HEK293 (cell line): ENCODE results near the gene OR56A1.

Experiments
- CTCF ChIA-PET: fragments of 350-600 bp; formaldehyde crosslinking; extraction: SDS; loops from one replicate; lab custom pipeline; 2021; ENCODE audit warnings: antibody characterized with exemption; lab: Yijun Ruan, JAX
- POLR2A ChIA-PET: fragments of 300-600 bp; formaldehyde crosslinking; extraction: SDS; loops from one replicate; lab custom pipeline; 2020; ENCODE audit warnings: antibody characterized with exemption, inconsistent platforms; lab: Yijun Ruan, JAX
- H3K27ac ChIP-seq: fragments of 200-500 bp; sonication (Bioruptor generic); 2 replicates; pipeline ENCODE4 v1.5.1; 2014; ENCODE audit warnings: low read depth, low read length, control low read depth, inconsistent platforms; ENCODE audit errors: extremely low read depth
- H3K36me3 ChIP-seq, 2 experiments: fragments of 200-500 bp in 1 of 2; sonication (Bioruptor generic) in 1 of 2; 1 replicate in 1 of 2; 2 replicates in 1 of 2; pipeline ENCODE4 v1.5.1; 2014 to 2017; ENCODE audit warnings: inconsistent platforms in 2 of 2, low read length in 2 of 2; ENCODE audit not compliant: control insufficient read depth in 2 of 2, insufficient read depth in 1 of 2
- H3K4me1 ChIP-seq: fragments of 200-500 bp; sonication (Bioruptor generic); 2 replicates; pipeline ENCODE4 v1.5.1; 2014; ENCODE audit warnings: mild to moderate bottlenecking, low read length, inconsistent platforms; ENCODE audit not compliant: control insufficient read depth, insufficient read depth
- H3K4me3 ChIP-seq: 2 replicates; pipeline ENCODE4 v1.5.1; 2011; ENCODE audit warnings: low read depth, mild to moderate bottlenecking, control low read depth, low read length, moderate library complexity
- H3K9me3 ChIP-seq: fragments of 200-500 bp; sonication (Bioruptor generic); 2 replicates; pipeline ENCODE4 v1.5.1; 2014; ENCODE audit warnings: low read depth, low read length, inconsistent platforms; ENCODE audit not compliant: control insufficient read depth, insufficient read depth
- MYNN ChIP-seq: fragments of 450-650 bp; formaldehyde crosslinking; IDR thresholded peaks from 2 replicates; pipeline ENCODE4 v1.5.1; 2016; ENCODE audit warnings: missing biosample characterization, missing genetic modification characterization, borderline replicate concordance
- PRDM10 ChIP-seq: fragments of 450-650 bp; formaldehyde crosslinking; IDR thresholded peaks from 2 replicates; pipeline ENCODE4 v1.5.1; 2016; ENCODE audit warnings: missing biosample characterization, missing genetic modification characterization
- YY1 ChIP-seq: fragments of 450-650 bp; formaldehyde crosslinking; IDR thresholded peaks from 2 replicates; pipeline ENCODE4 v1.5.1; 2018; ENCODE audit warnings: missing biosample characterization, missing genetic modification characterization
- YY2 ChIP-seq: fragments of 450-650 bp; formaldehyde crosslinking; IDR thresholded peaks from 2 replicates; pipeline ENCODE4 v1.5.1; 2016; ENCODE audit warnings: missing biosample characterization, missing genetic modification characterization
- ZBTB11 ChIP-seq: fragments of 450-650 bp; formaldehyde crosslinking; conservative IDR thresholded peaks from 2 replicates; pipeline ENCODE4 v1.5.1; 2016; ENCODE audit warnings: low read depth, missing biosample characterization, missing genetic modification characterization
- ZFP41 ChIP-seq: fragments of 450-650 bp; formaldehyde crosslinking; IDR thresholded peaks from 2 replicates; pipeline ENCODE4 v1.5.1; 2016; ENCODE audit warnings: missing biosample characterization, missing genetic modification characterization, borderline replicate concordance
- ZNF24 ChIP-seq: fragments of 450-650 bp; formaldehyde crosslinking; IDR thresholded peaks from 2 replicates; pipeline ENCODE4 v1.5.1; 2016; ENCODE audit warnings: missing biosample characterization, missing genetic modification characterization
- ZNF558 ChIP-seq: fragments of 450-650 bp; formaldehyde crosslinking; IDR thresholded peaks from 2 replicates; pipeline ENCODE4 v1.5.1; 2016; ENCODE audit warnings: missing biosample characterization, missing genetic modification characterization
- ZNF624 ChIP-seq: fragments of 450-650 bp; formaldehyde crosslinking; IDR thresholded peaks from 2 replicates; pipeline ENCODE4 v1.5.1; 2017; ENCODE audit warnings: missing biosample characterization, missing genetic modification characterization
- ZNF776 ChIP-seq: fragments of 450-650 bp; formaldehyde crosslinking; IDR thresholded peaks from 2 replicates; pipeline ENCODE4 v1.5.0; 2017; ENCODE audit warnings: missing biosample characterization, missing genetic modification characterization, borderline replicate concordance
- ZNF777 ChIP-seq: fragments of 450-650 bp; formaldehyde crosslinking; IDR thresholded peaks from 2 replicates; pipeline ENCODE4 v1.5.1; 2017; ENCODE audit warnings: missing biosample characterization, missing genetic modification characterization, borderline replicate concordance
- ZNF792 ChIP-seq: fragments of 450-650 bp; formaldehyde crosslinking; IDR thresholded peaks from 2 replicates; pipeline ENCODE4 v1.5.1; 2016; ENCODE audit warnings: missing biosample characterization, missing genetic modification characterization
- TF ChIP-seq, protein P1 (sequence below): fragments of 450-650 bp; formaldehyde crosslinking; IDR thresholded peaks from 2 replicates; pipeline ENCODE4 v1.5.1; 2016; ENCODE audit warnings: missing biosample characterization, missing genetic modification characterization
- TF ChIP-seq, protein P2 (sequence below): fragments of 450-650 bp; formaldehyde crosslinking; IDR thresholded peaks from 2 replicates; pipeline ENCODE4 v1.5.1; 2016; ENCODE audit warnings: missing biosample characterization, missing genetic modification characterization
- TF ChIP-seq, protein P3 (sequence below): fragments of 450-650 bp; formaldehyde crosslinking; IDR thresholded peaks from 2 replicates; pipeline ENCODE4 v1.5.1; 2016; ENCODE audit warnings: missing biosample characterization, missing genetic modification characterization
- TF ChIP-seq, protein P4 (sequence below): IDR thresholded peaks from 2 replicates; pipeline ENCODE4 v1.6.1; 2011; ENCODE audit warnings: mild to moderate bottlenecking, low read depth, low read length, borderline replicate concordance
- TF ChIP-seq, protein P5 (sequence below): fragments of 450-650 bp; IDR thresholded peaks from 2 replicates; pipeline ENCODE4 v1.5.1; 2018; ENCODE audit warnings: missing biosample characterization, missing genetic modification characterization

The OR56A1 gene

DNA sequence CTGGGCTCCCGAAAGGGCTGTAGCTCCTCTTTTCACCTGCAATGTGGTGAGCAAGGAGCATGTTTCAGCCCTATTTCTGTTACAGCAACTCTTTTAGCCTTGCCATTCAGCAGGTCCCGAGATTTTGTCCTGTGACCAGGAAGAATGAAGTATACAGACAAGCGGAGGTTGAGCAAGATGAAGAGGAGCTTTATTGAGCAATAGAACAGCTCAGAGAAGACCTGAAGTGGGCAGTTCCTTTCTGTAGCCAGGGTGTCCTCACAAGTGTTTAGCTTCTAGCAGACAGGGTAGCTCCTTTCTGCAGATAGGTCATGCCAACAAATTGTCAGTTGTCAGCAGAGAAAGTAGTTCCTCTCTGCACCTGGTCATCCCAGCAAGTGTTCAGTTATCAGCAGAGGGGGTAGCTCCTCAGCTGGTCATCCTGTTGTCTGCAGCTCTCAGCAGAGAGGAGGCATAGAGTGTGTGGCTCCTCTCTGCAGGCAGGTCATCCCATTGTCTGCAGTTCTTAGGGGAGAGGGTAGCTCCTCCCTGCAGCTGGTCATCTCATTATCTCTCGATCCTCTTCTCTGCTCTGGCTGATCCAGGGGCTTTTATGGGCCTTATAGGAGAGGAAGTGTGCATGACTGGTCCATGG is 18.4 kb downstream of the OR56A1 start (continued):
- TF ChIP-seq, protein P1, sequence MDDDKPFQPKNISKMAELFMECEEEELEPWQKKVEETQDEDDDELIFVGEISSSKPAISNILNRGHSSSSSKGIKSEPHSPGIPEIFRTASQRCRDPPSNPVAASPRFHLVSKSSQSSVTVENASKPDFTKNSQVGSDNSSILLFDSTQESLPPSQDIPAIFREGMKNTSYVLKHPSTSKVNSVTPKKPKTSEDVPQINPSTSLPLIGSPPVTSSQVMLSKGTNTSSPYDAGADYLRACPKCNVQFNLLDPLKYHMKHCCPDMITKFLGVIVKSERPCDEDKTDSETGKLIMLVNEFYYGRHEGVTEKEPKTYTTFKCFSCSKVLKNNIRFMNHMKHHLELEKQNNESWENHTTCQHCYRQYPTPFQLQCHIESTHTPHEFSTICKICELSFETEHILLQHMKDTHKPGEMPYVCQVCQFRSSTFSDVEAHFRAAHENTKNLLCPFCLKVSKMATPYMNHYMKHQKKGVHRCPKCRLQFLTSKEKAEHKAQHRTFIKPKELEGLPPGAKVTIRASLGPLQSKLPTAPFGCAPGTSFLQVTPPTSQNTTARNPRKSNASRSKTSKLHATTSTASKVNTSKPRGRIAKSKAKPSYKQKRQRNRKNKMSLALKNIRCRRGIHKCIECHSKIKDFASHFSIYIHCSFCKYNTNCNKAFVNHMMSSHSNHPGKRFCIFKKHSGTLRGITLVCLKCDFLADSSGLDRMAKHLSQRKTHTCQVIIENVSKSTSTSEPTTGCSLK (tag by site-specific recombination), result no peak

- ChIA-PET CTCF (no interaction called here), POLR2A (no interaction called here)
Measured at GRCh38 chr11:6006846-6007245, 23.7 kb downstream of the OR56A1 start, which contains the start of gene OR56A4. TSS of gene OR56A4 (minus strand) at chr11:6006946. CDS start at chr11:6002992, 3,954 bp downstream.

DNA sequence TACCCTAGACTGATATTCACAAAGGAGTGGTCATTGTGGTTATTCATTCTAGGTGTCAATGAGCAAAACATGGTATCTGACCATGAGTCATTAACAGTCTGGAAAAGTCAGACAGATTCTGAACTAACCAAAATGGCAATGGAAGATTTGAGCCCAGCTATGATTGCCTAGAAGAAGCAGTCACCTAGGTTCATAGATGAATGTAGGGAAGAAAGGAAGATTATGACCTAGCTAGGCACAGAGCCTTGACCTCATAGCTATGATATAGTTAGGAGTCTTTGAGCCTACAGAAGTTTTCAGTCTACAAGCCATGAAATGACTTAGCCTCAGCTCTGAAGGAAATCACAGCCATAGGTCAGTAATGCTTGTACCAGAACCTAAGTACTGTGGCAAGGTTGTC is 24.2 kb downstream of the OR56A1 start:
- POLR2A ChIA-PET, result no interaction called here
- Histone ChIP-seq H3K4me1 (no peaks in the 10 kb centered on the region), H3K4me3 (no peak overlapping the region), H3K27ac (no peak overlapping the region), H3K36me3 (no peaks in the 10 kb centered on the region), H3K9me3 (no peaks in the 10 kb centered on the region)
- CTCF ChIA-PET, result interaction anchor here (0.7 kb wide), 2 partner anchors 15 to 348 kb away, joined by 3 read pairs; no protein-coding TSS in a partner anchor
- no peak for TF ChIP-seq PRDM10 (tag by site-specific recombination)
- TF ChIP-seq ZNF558 (tag by site-specific recombination), result no peak
- TF ChIP-seq ZNF777, result no peak
- TF ChIP-seq ZBTB11 (tag by site-specific recombination), result no peak
- TF ChIP-seq, protein P2, sequence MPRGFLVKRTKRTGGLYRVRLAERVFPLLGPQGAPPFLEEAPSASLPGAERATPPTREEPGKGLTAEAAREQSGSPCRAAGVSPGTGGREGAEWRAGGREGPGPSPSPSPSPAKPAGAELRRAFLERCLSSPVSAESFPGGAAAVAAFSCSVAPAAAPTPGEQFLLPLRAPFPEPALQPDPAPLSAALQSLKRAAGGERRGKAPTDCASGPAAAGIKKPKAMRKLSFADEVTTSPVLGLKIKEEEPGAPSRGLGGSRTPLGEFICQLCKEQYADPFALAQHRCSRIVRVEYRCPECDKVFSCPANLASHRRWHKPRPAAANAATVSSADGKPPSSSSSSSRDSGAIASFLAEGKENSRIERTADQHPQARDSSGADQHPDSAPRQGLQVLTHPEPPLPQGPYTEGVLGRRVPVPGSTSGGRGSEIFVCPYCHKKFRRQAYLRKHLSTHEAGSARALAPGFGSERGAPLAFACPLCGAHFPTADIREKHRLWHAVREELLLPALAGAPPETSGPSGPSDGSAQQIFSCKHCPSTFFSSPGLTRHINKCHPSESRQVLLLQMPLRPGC (tag by site-specific recombination), result no peak
- TF ChIP-seq, protein P3, sequence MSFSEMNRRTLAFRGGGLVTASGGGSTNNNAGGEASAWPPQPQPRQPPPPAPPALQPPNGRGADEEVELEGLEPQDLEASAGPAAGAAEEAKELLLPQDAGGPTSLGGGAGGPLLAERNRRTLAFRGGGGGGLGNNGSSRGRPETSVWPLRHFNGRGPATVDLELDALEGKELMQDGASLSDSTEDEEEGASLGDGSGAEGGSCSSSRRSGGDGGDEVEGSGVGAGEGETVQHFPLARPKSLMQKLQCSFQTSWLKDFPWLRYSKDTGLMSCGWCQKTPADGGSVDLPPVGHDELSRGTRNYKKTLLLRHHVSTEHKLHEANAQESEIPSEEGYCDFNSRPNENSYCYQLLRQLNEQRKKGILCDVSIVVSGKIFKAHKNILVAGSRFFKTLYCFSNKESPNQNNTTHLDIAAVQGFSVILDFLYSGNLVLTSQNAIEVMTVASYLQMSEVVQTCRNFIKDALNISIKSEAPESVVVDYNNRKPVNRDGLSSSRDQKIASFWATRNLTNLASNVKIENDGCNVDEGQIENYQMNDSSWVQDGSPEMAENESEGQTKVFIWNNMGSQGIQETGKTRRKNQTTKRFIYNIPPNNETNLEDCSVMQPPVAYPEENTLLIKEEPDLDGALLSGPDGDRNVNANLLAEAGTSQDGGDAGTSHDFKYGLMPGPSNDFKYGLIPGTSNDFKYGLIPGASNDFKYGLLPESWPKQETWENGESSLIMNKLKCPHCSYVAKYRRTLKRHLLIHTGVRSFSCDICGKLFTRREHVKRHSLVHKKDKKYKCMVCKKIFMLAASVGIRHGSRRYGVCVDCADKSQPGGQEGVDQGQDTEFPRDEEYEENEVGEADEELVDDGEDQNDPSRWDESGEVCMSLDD, result no peak
- TF ChIP-seq YY1 (tag by site-specific recombination), result no peak

More at GRCh38 chr11:6006846-6007245, 23.7 kb downstream of the OR56A1 start, which contains the start of gene OR56A4:
- H3K4me3 ChIP-seq, result no peak within 1 kb of the TSS
- no peaks in the 10 kb centered on the region for H3K4me1 ChIP-seq
- H3K27ac ChIP-seq, result no peak within 1 kb of the TSS
- TF ChIP-seq, protein P4, sequence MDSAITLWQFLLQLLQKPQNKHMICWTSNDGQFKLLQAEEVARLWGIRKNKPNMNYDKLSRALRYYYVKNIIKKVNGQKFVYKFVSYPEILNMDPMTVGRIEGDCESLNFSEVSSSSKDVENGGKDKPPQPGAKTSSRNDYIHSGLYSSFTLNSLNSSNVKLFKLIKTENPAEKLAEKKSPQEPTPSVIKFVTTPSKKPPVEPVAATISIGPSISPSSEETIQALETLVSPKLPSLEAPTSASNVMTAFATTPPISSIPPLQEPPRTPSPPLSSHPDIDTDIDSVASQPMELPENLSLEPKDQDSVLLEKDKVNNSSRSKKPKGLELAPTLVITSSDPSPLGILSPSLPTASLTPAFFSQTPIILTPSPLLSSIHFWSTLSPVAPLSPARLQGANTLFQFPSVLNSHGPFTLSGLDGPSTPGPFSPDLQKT, result no peak
- no peak for TF ChIP-seq ZNF792 (tag by site-specific recombination)
- TF ChIP-seq, protein P5, sequence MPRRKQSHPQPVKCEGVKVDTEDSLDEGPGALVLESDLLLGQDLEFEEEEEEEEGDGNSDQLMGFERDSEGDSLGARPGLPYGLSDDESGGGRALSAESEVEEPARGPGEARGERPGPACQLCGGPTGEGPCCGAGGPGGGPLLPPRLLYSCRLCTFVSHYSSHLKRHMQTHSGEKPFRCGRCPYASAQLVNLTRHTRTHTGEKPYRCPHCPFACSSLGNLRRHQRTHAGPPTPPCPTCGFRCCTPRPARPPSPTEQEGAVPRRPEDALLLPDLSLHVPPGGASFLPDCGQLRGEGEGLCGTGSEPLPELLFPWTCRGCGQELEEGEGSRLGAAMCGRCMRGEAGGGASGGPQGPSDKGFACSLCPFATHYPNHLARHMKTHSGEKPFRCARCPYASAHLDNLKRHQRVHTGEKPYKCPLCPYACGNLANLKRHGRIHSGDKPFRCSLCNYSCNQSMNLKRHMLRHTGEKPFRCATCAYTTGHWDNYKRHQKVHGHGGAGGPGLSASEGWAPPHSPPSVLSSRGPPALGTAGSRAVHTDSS (tag by site-specific recombination), result no peak
- TF ChIP-seq ZNF24 (tag by site-specific recombination), result no peak
- no peak for TF ChIP-seq ZNF624 (tag by site-specific recombination)
- no peak for TF ChIP-seq ZFP41
- TF ChIP-seq ZNF776 (tag by site-specific recombination), result no peak
- no peak for TF ChIP-seq YY2 (tag by site-specific recombination)
- TF ChIP-seq MYNN (tag by site-specific recombination), result no peak
- no peaks in the 10 kb centered on the region for H3K9me3 ChIP-seq
- no peaks in the 10 kb centered on the region for H3K36me3 ChIP-seq
